Smooth muscle cell (in vitro differentiated cells): Measurements from ENCODE around the gene RSRC1. TPM values are rescaled to one million over a fixed set of nuclear protein-coding genes. Genes with fewer than 3 reads are reported as not detected.
A peak's percentile ranks its signal among the peaks of the same experiment; 100 is the strongest.

Experiments
- DNase-seq: peaks from one replicate; lab custom pipeline; 2025; ENCODE audit not compliant: unreplicated experiment; lab: John Stamatoyannopoulos, UW
- H2AFZ ChIP-seq: fragments of 200-600 bp; sonication (generic); 2 replicates; pipeline ENCODE4 v1.6.0; 2016; ENCODE audit warnings: antibody characterized with exemption, low read depth, mild to moderate bottlenecking
- H3F3A ChIP-seq: fragments of 200-600 bp; sonication (generic); 2 replicates; pipeline ENCODE4 v1.6.0; 2017; ENCODE audit warnings: antibody characterized with exemption, low read depth
- H3K27ac ChIP-seq: fragments of 200-600 bp; sonication (generic); 2 replicates; pipeline ENCODE4 v1.5.1; 2016; ENCODE audit warnings: low read depth, mild to moderate bottlenecking
- H3K27me3 ChIP-seq: fragments of 200-600 bp; sonication (generic); 2 replicates; pipeline ENCODE4 v1.6.1; 2016; ENCODE audit warnings: low read depth, mild to moderate bottlenecking
- H3K36me3 ChIP-seq: fragments of 200-600 bp; sonication (generic); 2 replicates; pipeline ENCODE4 v1.5.1; 2016; ENCODE audit warnings: low read depth
- H3K4me1 ChIP-seq: fragments of 200-600 bp; sonication (generic); 2 replicates; pipeline ENCODE4 v1.5.1; 2016; ENCODE audit warnings: low read depth
- H3K4me2 ChIP-seq: fragments of 200-600 bp; sonication (generic); 2 replicates; pipeline ENCODE4 v1.6.0; 2016; ENCODE audit warnings: mild to moderate bottlenecking
- H3K4me3 ChIP-seq: fragments of 200-600 bp; sonication (generic); 2 replicates; pipeline ENCODE4 v1.5.1; 2016; ENCODE audit warnings: mild to moderate bottlenecking
- H3K79me2 ChIP-seq: fragments of 200-600 bp; sonication (generic); 2 replicates; pipeline ENCODE4 v1.6.0; 2016; ENCODE audit warnings: low read depth, mild to moderate bottlenecking
- H3K9ac ChIP-seq: fragments of 200-600 bp; sonication (generic); 2 replicates; pipeline ENCODE4 v1.6.0; 2016; ENCODE audit warnings: low read depth
- H3K9me3 ChIP-seq: fragments of 200-600 bp; sonication (generic); replicated peaks from 2 replicates; pipeline ENCODE4 v1.5.1; 2016; ENCODE audit warnings: low read depth
- H4K20me1 ChIP-seq: fragments of 200-600 bp; sonication (generic); 2 replicates; pipeline ENCODE4 v1.6.0; 2016; ENCODE audit warnings: low read depth
- WGBS: methylation state at CpG from one replicate; pipeline ENCODE4 v1.1.7; 2016; ENCODE audit warnings: low lambda C conversion rate; 5-methylcytosine and 5-hydroxymethylcytosine counted together
- polyA plus RNA-seq: library from polyadenylated mRNA; unstranded; fragments of >200 nt; fragmentation: Nextera tagmentation; extraction: Ambion mirVana; gene quantifications from 2 replicates; pipeline ENCODE4 v1.2.1, GENCODE V29; 2016
- total RNA-seq: library from RNA; depleted of rRNA; stranded (reverse); fragments of >200 nt; gene quantifications from 2 replicates; pipeline ENCODE4 v1.2.3, GENCODE V29; 2014
- TF ChIP-seq, protein P1 (sequence below): fragments of 200-600 bp; sonication (generic); IDR thresholded peaks from 2 replicates; pipeline ENCODE4 v1.5.1; 2017; ENCODE audit warnings: borderline replicate concordance, mild to moderate bottlenecking, antibody characterized with exemption; ENCODE audit not compliant: insufficient read depth, poor library complexity, severe bottlenecking

The RSRC1 gene
- total and polyA plus RNA-seq, 2 experiments from 2014 or later, result 18.5 to 43.9 TPM

DNA sequence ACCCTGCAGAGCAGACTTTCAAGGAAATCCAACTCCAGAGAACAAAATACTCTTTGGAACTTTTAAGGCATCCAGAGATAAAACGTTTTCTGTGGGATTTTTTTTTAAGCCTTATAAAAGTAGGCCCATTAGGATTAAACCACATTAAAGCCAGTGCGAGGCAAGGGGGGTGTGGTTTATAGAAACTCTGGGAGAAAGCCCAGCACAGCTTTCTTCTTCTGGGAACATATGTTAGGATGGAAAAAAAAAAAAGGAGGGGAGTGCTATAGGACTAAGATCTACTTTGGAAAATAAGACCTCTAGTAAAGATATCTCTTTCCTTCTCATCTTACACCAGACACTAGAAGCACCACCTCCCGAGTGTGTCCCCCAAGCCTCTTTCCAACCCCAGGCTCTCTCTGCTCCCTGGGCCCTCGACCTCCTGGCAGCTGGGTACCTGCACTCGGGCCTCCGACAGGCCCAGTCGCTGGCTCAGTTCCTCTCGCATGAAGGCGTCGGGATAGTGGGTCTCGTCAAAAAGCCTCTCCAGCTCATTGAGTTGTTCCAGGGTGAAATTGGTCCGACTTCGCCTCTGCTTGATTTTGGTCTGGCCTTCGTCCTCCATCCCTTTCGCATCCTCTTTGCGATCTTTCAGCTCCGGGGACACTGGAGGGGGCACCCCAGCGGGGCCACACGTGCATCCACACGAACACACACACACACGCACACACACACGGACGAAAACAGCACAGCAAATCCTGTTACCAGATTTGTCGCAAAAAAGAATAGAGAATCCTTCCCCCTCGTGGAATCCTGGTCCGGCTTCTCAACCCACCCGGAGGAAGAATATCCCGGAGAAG, 7.4 kb upstream of the RSRC1 start:
- H2AFZ ChIP-seq, result no peak overlapping the region
- H3K4me2 ChIP-seq, result peak overlapping the region; percentile 88

DNA sequence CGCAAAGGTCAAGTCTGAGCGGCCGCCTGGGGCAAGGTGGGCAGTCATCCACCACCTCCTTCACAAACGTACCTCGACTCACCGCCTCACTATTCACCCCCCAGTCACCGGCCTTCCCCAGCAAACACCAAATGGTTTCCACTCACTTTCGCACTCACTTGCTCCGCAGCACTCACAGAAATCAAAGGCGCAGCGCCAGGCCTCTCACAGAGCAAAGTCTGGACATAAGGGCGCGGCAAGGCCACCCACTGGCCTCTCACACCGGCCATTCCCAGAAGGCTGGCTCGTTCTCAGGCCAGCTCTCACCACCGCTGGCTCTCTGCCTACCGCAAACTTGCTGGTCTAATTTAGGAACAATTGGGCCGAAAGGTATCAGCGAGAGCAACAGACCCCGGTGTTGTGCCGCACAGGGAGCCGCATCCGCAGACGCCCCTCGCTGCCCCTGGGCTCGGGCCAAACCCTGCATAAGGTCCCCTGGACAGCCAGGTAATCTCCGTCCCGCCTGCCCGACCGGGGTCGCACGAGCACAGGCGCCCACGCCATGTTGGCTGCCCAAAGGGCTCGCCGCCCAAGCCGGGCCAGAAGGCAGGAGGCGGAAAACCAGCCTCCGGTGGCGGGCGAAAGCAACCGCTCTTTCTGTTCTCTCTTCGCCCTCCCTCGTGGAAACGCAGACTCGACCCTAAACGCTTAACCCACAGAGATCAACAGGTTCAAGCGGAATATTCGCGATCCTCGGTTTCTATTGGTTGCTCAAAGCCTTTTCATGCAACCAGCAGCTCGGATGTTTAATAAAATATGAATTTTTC, 6.6 kb upstream of the RSRC1 start:
- Histone ChIP-seq H3K9ac (no peak overlapping the region), H3K27ac (no peak overlapping the region), H2AFZ (peak overlapping the region; percentile 26), H3K36me3 (no peaks in the 10 kb centered on the region), H3K4me2 (peak overlapping the region; percentile 88), H3K4me1 (peaks cover 13% of the 10 kb centered on the region), H4K20me1 (no peaks in the 10 kb centered on the region), H3K4me3 (peak overlapping the region; percentile 57), H3K27me3 (peaks cover 100% of the 10 kb centered on the region), H3K9me3 (no peaks in the 10 kb centered on the region), H3K79me2 (no peaks in the 10 kb centered on the region), H3F3A (no peaks in the 10 kb centered on the region)
- WGBS, result 1% methylated on average over 52 of the region's 52 CpGs
- TF ChIP-seq, protein P1, sequence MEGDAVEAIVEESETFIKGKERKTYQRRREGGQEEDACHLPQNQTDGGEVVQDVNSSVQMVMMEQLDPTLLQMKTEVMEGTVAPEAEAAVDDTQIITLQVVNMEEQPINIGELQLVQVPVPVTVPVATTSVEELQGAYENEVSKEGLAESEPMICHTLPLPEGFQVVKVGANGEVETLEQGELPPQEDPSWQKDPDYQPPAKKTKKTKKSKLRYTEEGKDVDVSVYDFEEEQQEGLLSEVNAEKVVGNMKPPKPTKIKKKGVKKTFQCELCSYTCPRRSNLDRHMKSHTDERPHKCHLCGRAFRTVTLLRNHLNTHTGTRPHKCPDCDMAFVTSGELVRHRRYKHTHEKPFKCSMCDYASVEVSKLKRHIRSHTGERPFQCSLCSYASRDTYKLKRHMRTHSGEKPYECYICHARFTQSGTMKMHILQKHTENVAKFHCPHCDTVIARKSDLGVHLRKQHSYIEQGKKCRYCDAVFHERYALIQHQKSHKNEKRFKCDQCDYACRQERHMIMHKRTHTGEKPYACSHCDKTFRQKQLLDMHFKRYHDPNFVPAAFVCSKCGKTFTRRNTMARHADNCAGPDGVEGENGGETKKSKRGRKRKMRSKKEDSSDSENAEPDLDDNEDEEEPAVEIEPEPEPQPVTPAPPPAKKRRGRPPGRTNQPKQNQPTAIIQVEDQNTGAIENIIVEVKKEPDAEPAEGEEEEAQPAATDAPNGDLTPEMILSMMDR, result no peak
- no peak for DNase-seq

More for the DNA sequence above, 7.4 kb upstream of the RSRC1 start:
- Histone ChIP-seq H3K9ac (no peak overlapping the region), H4K20me1 (no peaks in the 10 kb centered on the region), H3K27me3 (peaks cover 100% of the 10 kb centered on the region), H3K27ac (no peak overlapping the region), H3F3A (no peaks in the 10 kb centered on the region), H3K4me1 (peaks cover 13% of the 10 kb centered on the region), H3K79me2 (no peaks in the 10 kb centered on the region), H3K4me3 (peak overlapping the region; percentile 57), H3K9me3 (no peaks in the 10 kb centered on the region), H3K36me3 (no peaks in the 10 kb centered on the region)
- 8% methylated on average over 28 of the region's 28 CpGs for WGBS
- DNase-seq, result no peak
- TF ChIP-seq, protein P1, result no peak

DNA sequence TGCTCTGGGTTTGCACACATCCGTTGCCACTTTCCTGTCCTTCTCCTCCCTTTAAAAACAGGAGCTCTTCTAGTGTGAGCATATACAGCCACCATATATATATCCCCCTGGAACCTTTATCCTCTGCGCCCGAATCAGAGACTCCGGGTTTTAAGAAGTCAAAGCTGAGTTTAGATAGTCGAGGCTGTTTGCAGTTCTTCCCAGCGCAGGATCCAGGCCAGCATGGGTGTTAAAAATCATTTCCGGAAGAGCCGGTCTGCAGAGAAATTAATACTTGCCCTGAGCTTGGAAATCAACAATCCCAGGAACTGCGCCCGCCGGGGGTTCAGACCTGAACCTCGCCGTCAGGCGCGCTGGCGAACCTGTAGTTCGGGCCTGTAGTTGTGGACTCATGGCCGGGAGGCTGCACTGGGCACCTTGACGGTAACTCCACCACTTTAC, 6.0 kb upstream of the RSRC1 start:
- H3K9ac ChIP-seq, result no peak overlapping the region
- H3K4me3 ChIP-seq, result peak overlapping the region; percentile 57
- H3F3A ChIP-seq, result no peaks in the 10 kb centered on the region
- peak overlapping the region; percentile 26 for H2AFZ ChIP-seq
- WGBS, result 9% methylated on average over 19 of the region's 19 CpGs
- H3K9me3 ChIP-seq, result no peaks in the 10 kb centered on the region
- no peak for DNase-seq
- peak overlapping the region; percentile 88 for H3K4me2 ChIP-seq
- H4K20me1 ChIP-seq, result no peaks in the 10 kb centered on the region
- peaks cover 13% of the 10 kb centered on the region for H3K4me1 ChIP-seq
- peaks cover 100% of the 10 kb centered on the region for H3K27me3 ChIP-seq
- H3K79me2 ChIP-seq, result no peaks in the 10 kb centered on the region
- no peak overlapping the region for H3K27ac ChIP-seq
- TF ChIP-seq, protein P1, result no peak
- no peaks in the 10 kb centered on the region for H3K36me3 ChIP-seq
